NCI-H446 (cell line): ENCODE data around the gene HPS3.
A peak's percentile ranks its signal among the peaks of the same experiment; 100 is the strongest.
"Not testable (repeated sequence)": the region's sequence is repeated elsewhere in the genome, so short reads cannot be mapped to it uniquely, and the experiment has no call there.

Experiments used
- DNase-seq, 2 experiments: peaks; one replicate each; lab custom pipeline; 2025; lab: John Stamatoyannopoulos, UW

The HPS3 gene

DNA sequence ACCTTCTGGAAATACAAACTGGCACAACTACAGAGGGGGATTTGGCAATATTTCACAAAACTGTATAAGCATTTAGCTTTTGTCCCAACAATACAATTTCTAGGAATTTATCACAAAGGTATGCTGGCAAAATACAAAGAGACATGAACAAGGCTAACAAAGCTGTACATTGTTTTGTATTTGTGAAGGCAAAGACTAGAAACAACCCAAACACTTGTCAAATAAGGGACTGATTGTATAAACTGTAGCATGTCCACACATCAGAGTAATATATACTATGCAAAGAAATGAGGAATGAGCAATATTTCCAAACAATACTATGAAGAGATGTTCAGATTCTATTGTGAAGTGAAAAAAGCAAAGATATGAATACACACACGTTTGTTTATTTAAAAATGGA, 65.8 kb downstream of the HPS3 start:
- no peak for DNase-seq

DNA sequence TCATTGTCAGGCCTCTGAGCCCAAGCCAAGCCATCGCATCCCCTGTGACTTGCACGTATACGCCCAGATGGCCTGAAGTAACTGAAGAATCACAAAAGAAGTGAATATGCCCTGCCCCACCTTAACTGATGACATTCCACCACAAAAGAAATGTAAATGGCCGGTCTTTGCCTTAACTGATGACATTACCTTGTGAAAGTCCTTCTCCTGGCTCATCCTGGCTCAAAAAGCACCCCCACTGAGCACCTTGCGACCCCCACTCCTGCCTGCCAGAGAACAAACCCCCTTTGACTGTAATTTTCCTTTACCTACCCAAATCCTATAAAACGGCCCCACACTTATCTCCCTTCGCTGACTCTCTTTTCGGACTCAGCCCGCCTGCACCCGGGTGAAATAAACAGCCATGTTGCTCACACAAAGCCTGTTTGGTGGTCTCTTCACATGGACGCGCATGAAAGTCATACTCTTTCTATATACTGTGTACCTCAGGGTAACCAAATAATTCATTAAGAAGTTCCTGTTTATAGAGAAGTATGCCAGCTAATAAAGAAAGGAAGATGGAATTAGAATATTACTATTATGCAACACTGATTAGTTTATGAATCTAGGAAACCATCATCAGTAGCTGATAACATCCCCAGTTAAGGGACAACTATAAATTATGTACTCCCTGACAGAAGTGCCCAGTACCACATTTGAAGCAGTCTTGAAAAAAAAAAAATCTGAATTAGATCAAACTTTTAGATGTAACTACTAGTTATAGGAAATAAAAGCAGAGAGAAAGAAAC, 67.6 kb downstream of the HPS3 start:
- not testable (repeated sequence) for DNase-seq

DNA sequence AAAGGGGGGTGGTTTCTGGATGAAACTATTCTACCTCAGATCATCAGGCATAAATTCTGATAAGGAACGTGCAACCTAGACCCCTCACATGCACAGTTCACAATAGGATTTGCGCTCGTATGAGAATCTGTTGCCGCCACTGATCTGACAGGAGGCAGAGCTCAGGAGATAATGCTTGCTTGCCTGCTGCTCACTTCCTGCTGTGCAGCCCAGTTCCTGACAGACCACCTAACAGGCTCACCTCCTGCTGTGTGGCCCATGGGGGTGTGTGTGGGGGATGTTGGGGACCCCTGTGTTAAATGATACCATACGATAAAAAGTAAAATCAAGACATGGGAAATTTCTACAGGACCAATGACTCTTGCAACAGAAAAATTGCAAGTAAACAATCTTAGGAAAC, 68.2 kb downstream of the HPS3 start:
- DNase-seq = no peak

DNA sequence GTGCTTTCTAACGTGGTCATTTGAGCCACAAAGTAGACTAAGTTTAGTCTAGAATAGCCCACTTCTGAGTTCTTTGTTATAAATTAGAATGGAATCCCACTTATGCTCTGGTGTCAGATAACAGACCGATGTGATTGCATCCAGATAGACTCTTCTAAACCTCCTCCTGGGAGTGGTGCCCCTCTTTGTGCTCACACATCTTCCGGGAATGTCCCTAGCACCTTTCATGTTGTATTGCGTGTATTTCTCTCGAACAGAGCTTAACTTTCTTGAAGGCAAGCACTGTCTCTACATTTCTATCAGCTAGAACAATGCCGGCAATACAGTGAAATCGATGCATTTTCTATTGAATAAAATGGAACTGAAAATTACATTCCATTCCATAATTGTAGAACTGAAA, 69.2 kb downstream of the HPS3 start:
- DNase-seq = no peak

DNA sequence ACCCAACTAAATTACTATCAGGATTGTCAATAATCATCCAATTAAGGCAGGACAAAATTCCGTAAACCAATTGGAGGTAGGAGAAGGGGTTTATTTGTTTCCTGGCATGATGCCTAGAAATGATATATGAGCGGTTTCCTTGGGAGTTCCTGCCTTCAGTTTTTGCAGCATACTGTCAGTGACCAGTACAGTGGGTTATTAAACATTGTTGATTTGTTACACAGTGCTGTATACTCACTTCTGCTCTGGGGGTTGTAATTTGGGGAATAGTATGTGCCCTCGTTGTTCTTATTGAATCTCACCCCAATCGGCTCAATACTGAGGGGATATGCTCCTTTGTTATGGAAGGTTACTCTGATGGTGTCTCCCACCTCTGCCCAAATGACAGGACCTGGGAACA, 70.0 kb downstream of the HPS3 start:
- peak in 1 of 2 experiments; percentile 40 for DNase-seq

DNA sequence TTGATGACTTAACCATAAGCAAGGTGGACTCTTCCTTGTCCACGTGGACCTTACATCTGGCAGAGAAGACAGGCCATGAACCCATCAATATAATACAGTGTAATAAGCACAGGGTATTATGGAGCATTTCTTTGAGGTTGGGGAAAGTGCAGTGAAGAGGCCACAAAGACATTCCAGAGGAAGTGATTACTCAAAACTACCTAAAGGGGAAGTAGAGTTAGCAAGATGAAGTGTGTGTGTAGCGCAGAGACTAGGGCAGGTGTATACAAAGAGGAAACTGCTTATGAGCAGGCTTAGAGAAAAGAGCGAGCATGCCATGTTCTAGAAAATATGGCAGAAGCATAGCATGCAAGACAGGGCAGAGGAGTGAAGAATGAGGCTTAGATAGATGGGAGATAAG, 74.3 kb downstream of the HPS3 start:
- DNase-seq = no peak

DNA sequence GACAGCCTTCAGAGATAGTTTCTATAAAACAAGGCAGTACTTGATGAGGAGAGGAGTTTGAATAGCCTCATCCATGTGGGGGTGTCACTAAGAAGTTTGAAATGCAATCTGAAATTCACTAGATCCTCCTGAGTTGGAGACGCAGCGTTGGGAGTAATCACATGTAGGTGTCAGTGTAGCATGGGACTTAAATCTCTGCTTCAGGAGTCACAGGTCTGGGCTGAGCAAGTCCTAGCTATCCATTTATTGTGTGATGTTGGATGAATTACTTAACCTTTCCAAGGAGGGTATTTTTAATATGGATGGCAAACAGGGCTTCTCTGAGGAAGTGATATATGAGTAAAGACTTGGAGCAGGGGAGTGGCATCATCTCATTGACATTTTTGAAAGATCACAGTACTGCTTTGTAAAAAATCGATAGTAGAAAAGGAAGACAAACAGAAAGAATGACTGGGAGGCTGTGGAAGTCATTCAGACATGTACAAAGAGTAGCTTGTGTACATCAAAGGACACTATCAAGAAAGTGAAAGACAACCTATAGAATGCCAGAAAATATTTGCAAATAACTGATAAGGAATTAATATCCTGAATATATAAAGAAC, 75.1 kb downstream of the HPS3 start:
- DNase-seq = no peak

DNA sequence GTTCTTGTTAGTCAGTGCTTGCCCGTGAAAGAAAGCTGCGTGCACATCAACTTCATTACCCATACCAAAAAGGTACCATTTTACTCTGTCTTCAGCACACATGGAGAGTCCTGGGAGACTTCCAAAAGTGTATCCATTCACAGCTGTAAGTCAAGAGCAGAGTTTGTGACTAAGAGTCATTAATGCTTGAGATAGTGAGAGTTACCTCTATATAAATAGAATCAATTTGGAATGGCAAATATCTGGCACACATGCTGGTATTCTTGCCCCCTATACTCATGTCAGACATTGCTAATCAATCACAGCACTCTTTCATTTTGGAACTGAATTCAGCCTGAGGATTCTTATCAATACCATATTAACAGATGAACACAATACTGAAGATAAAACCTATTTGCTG, 78.0 kb downstream of the HPS3 start:
- DNase-seq = no peak

DNA sequence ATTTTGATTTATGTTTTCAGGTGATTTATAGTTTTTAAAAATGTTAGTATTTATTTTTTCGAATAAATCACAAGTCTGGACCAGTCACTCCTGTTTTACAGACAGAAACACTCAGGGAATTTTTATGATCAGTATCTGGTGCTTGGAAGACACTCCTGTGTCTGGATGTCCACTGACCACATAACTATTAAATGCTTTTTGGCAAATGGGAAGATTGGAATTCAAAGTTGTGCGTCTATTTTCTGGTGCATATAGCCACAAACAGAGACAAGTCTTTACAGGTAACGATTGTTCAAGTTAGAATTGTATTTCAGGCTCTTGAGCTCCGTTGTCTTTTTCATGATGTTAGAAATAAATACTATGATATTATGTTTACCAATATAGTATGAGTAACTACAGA, 80.0 kb downstream of the HPS3 start:
- no peak for DNase-seq

DNA sequence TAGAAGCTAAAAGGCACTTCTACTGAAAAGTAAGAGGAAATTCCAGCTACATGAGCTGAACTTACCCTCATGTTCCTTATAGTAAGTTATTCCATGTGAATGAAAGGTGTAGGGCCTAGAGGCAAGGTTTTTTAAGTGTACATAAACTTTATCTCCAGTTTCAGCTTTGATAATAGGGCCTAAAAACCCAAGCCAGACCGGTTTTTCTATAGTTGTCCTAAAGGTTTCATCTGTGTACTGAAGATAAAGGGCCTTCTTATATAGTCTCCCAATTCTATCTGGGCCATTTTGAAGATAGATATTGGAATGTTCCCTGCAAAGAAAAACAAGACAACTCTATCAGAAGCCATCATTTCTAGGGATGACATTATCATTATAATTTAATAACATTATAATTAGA, 82.9 kb downstream of the HPS3 start:
- DNase-seq = no peak

DNA sequence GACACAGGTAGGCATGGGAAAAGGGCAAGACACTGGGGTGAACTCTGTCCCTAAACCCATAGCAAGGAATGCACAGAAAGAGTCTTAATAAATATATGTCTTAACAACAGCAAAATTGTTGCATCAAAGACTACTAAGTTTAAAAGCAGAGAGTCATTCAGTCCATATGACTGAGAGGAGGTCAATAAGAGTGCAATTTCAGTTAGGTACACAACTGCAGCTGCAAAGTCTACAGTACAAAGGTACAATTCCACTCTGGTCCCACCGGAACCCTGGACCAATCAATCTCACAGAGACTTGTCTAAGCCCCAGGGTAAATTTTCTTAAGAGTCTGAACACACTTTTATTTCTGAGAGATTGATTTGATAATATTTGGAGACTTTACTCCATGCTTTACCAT, 85.3 kb downstream of the HPS3 start:
- DNase-seq = no peak

DNA sequence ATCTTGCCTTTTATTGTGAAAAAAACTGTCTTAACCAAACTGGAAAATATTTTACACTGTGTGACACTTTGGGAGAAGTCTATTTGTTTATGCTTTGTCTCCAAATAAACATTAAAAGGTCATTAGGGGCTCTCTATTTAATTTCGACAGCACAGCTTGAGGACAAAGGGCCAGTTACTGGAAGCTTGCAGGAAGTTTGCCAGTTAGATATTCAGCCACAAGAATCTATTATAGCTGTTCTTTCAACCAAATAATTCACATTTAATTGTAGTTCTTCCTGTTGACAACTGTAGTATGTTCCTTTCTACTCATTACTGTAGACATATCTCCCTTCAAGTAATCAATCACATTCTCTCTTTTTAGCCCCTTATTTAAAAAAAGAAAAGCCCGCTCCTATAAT, 86.1 kb downstream of the HPS3 start:
- DNase-seq = no peak

DNA sequence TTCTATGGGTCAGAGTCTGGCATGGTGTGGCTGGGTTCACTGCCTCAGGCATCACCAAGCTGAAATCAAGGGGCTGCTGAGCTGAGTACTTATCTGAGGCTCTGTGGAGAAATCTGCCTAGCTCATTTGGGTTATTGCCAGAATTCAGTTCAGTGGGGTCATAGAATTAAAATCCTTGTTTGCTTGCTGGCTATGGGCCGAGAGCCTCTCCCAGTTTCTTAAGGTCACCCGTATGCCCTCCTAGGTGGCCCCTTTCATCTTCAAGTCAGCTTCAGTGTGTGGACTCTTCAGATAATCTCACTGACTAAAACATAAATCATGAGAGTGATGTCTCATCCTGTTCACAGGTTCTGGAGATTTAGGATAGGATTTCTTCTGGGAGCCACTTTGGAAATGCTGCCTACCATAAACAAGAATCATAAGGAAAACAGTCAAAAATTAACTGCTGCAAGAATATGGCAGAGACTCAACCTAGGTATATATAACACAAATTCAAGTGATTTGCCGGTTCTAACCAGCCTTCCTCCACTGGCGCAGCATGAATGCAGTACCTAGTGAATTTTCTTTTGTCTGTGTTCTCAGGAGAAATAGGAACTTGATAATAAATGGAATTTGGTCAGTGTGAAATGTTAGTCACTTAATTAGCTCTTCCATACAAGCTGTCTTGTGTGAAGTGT, 86.9 kb downstream of the HPS3 start:
- no peak for DNase-seq

DNA sequence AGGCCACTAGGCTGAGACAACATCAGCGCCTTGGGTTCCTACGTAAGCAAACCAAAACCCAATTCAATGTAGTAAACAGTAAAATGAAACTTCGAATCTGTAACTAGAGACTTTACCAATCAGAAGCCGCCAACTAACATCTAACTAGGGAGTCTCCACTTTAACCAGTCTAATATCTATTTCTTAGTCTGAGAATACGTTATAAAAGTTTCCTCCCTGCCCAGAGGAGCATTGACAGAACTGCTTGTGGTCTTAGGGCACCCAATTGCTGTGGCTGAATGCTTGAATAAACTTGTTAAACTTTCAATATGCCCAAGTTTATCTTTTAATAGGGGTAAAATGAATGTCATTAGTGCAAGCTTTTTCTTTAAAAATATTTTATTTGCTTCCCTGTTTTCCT, 87.9 kb downstream of the HPS3 start:
- no peak for DNase-seq

DNA sequence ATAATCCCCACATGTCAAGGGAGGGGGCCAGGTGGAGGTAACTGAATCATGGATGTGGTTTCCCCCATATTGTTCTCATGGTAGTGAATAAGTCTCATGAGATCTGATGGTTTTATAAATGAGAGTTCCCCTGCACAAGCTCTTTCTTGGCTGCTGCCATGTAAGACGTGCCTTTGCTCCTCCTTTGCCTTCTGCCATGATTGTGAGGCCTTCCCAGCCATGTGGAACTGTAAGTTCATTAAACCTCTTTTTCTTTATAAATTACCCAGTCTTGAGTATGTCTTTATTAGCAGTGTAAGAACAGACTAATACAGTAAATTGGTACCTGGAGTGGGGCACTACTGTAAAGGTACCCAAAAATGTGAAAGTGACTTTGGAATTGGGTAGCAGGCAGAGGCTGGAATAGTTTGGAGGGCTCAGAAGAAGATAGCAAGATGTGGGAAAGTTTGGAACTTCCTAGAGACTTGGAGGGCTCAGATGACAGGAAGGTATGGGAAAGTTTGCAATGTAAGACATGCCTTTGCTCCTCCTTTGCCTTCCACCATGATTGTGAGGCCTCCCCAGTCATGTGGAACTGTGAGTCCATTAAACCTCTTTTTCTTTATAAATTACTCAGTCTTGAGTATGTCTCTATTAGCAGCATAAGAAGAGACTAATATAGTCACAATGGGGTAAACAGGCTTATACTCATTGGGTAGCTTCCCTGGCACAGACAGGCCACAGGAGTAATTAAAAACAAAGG, 90.1 kb downstream of the HPS3 start:
- not testable (repeated sequence) for DNase-seq

DNA sequence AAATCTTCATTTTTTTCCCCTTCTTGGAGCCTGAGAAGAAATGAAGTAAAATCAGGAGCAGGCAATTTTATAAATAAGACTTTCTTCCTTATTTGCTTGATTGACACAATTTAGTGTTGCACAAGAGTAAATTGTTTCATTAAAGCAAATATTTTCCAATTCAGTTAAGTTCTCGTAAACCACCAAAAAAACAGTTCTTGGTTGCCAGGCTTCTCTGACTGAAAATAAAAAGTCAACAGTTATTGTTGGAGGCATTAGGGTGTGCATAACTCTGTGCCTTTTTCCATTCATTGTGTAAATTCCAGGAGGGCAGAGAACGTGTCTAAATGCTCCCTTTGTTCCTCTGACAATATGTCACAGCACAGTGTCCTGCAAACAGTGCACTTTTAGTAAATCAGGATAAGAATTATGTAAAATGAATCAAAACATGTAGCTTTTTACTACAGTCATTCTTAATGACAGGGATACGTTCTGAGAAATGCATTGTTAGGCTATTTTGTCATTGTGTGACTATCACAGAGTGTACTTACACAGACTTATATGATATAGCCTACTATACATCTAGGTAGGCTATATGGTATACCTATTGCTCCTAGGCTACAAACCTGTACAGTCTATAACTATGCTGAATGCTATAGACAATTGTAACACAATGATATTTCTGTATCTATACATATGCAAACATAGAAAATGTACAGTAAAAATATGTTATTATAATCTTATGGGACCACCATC, 92.5 kb downstream of the HPS3 start, which contains the start of gene CP:
Gene CP, minus strand, starts transcription at position 47 of the 735 bp plus-strand sequence. Its CDS starts 37 bp downstream, at position 10.
- no peak for DNase-seq
